H1 (cell line): ENCODE results near the gene ADGRV1. TPM values are rescaled to one million over a fixed set of nuclear protein-coding genes. Genes with fewer than 3 reads are reported as not detected.

Experiments used
- ATF2 ChIP-seq: IDR thresholded peaks from 2 replicates; pipeline ENCODE4 v1.6.1; 2012; ENCODE audit warnings: low read length, inconsistent platforms
- CHD7 ChIP-seq: fragments of 300-600 bp; sonication (generic); IDR thresholded peaks from 2 replicates; pipeline ENCODE4 v1.7.1; 2012; ENCODE audit warnings: low read length, moderate library complexity, mild to moderate bottlenecking, inconsistent platforms; ENCODE audit not compliant: insufficient replicate concordance
- KDM1A ChIP-seq: fragments of 200-600, 300-600 bp; sonication (generic); IDR thresholded peaks from 2 replicates; pipeline ENCODE4 v1.7.1; 2016; ENCODE audit warnings: mild to moderate bottlenecking, low read length, borderline replicate concordance
- POLR2A ChIP-seq, 2 experiments: IDR thresholded peaks; 1 replicate in 1 of 2; 2 replicates in 1 of 2; pipeline ENCODE4 v1.6.1; 2011; ENCODE audit warnings: low read depth in 2 of 2, low read length in 2 of 2, mild to moderate bottlenecking in 2 of 2; ENCODE audit errors: control extremely low read depth in 1 of 2
- RBBP5 ChIP-seq: IDR thresholded peaks from 2 replicates; pipeline ENCODE4 v1.7.1; 2012; ENCODE audit warnings: low read depth, mild to moderate bottlenecking, inconsistent platforms, low read length, moderate library complexity, borderline replicate concordance
- RNF2 ChIP-seq: fragments of 200-900, 300-1000 bp; sonication (generic); IDR thresholded peaks from 2 replicates; pipeline ENCODE4 v1.7.1; 2016; ENCODE audit warnings: borderline replicate concordance, low read depth, mild to moderate bottlenecking, antibody characterized with exemption, low read length; ENCODE audit not compliant: poor library complexity, severe bottlenecking; ENCODE audit errors: missing control alignments
- polyA plus RNA-seq, 7 experiments: library from polyadenylated mRNA; depleted of rRNA in 3 of 7; stranded (reverse) in 5 of 7; unstranded in 2 of 7; fragments of >200 nt in 5 of 7; fragments of 200-250 nt in 2 of 7; gene quantifications; 1 replicate in 5 of 7; 2 replicates in 1 of 7; 4 replicates in 1 of 7; pipeline versions ENCODE4 v1.2.1 to v1.2.3, GENCODE V29; 2011 to 2013; ENCODE audit warnings: missing spikeins in 2 of 7, mixed read lengths in 2 of 7
- total RNA-seq: library from RNA; stranded (reverse); fragmentation: NEBNext Ultra II Directional; extraction: Animal tissue kit (Norgen Biotek cat#: 25700); gene quantifications from 2 replicates; pipeline ENCODE4 v1.2.1, GENCODE V29; 2021

ADGRV1 gene
- total and polyA plus RNA-seq, 2 of the 8 experiments (the other 6 are each of a cell fraction or from before 2014, with no cell fraction given), result 53.1 to 62.2 TPM

GRCh38 chr5:90558344-90559192 lies at the start of gene ADGRV1 (continued):
- TF ChIP-seq CHD7 (no peak), RBBP5 (peak; percentile 99), KDM1A (peak; percentile 36; the same call in 1 of the 2 replicates), ATF2 (no peak), RNF2 (no peak), POLR2A (IDR thresholded peaks at IDR 0.05; ENCODE audit: control extremely low read depth in 1 of 2, low read depth in 2 of 2, low read length in 2 of 2) (peak; percentile 91 to 95)
